HG02571 (cell line): ENCODE measurements around the gene MED13L.
"Not testable (repeated sequence)": the region's sequence is repeated elsewhere in the genome, so short reads cannot be mapped to it uniquely, and the experiment has no call there.

Experiments
- ATAC-seq: cut with Tn5 transposase; IDR thresholded peaks from one replicate; pipeline ENCODE4 v1.9.1; 2021; ENCODE audit warnings: mild to moderate bottlenecking, moderate library complexity; ENCODE audit not compliant: unreplicated experiment

MED13L gene

DNA sequence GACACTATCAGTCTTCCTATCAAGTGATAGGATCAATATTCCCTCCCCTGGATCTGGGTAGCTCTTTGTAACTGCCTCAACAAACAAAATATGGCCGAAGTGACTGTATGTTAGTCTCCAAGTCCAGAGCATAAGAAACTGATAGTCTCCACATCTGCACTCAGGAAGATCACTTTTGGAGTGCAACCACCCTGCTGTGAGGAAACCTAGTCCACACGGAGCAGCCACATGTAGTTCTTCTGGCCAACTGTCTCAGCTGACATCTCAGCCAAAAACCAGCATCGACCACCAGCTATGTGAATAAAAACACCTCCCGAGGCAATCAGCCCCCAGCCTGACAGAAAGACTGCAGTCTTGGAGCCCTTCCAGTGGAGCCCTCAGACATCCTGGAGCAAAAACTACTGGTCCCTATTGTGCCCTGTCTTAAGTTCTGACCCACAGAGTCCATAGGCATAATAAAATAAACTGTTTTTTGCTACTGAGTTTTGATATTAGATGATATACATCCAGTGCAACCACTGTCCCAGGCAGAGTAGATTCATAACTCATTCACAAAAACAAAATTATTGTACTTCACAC, 143.8 kb downstream of the MED13L start:
- ATAC-seq = no peak

DNA sequence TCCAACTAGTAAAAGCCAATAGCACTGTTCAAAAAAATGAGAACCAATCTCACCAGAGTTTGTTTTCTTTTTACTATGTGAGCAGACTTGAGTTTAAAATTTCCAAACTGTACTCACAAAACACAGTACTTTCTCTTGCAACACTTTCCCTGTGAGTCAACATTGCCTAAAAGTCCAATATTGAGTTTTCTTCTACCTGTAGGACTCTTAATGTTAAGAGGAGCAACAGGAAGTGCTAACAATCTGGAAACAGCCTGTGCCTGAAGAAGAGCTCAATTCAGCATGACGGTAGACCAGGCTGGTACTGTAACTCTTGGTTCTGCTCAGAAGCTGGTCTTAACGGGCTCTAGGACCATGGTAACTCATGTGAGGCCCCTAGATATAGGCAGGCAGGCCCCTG, 144.3 kb downstream of the MED13L start:
- ATAC-seq = no peak

DNA sequence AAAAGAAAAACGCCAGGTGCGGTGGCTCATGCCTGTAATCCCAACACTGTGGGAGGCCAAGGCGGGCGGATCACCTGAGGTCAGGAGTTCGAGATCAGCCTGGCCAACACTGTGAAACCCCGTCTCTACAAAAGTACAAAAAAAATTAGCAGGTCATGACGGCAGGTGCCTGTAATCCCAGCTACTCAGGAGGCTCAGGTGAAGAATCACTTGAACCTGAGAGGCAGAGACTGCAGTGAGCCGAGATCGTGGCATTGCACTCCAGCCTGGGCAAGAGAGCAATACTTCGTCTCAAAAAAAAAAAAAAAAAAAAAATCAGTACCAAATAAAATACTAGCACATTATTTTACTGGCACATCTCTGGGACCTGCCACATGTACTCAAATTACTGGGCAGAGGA, 145.5 kb downstream of the MED13L start:
- not testable (repeated sequence) for ATAC-seq

DNA sequence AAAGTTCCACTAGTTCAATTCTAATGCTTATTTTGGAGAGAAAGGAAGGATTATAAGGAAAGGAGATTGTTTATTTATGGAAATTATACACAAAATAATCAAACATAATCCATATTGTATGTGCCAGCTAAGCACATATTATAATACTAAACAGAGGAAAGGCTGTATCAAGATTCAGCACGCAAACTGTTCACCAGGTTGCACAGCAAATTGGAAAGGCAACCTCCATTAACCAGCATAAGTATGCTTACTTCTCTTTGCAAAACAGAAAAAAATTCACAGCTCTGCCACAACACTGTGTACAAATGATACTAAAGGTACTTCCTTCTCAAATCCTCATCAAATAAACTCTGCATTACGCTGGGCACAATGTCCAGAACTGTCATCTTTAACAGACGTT, 146.3 kb downstream of the MED13L start:
- no peak for ATAC-seq

GRCh38 chr12:116130431-116130830, 147.1 kb downstream of the MED13L start:
- no peak for ATAC-seq

- ATAC-seq = no peak
These were observed 148.7 kb downstream of the MED13L start for GRCh38 chr12:116128779-116129178.

DNA sequence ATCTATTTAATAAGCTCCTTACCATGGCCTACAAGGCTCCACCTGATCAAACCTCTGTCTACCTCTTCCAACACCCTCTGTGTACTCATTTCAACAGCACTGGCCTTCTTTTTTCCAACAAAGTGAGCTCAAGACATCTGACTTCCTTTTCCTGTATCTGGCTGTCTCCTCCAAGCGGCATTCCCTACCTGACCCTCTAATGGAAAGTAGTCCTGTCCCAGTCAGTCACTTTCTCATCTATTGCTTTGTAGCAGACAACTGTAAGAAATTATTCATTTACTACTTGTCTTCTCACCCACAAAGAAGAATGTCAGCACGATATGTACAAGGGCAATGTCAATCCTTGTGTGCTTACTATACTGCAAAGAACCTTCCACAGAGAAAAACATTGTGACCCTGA, 149.6 kb downstream of the MED13L start:
- ATAC-seq = no peak

DNA sequence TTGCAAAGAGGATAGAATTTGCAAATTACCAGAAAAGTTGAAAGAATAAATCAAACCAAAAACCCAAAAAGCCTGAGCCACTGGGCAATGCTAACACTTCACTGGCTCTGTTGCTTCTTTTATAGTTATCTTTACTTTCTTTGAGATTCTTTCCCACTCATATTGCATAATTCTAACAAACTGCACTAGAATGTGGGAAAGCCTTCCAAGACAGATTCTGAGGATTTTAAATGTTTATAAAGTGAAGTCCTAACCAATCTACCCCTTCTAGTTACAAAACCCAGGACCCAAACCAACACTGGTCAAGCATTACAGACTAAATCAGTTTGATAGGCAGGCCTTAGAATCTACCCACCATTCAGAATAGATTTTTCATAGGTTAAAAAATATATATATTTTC, 150.9 kb downstream of the MED13L start:
- ATAC-seq = no peak

GRCh38 chr12:116125956-116126566, 151.4 kb downstream of the MED13L start:
- no peak for ATAC-seq

DNA sequence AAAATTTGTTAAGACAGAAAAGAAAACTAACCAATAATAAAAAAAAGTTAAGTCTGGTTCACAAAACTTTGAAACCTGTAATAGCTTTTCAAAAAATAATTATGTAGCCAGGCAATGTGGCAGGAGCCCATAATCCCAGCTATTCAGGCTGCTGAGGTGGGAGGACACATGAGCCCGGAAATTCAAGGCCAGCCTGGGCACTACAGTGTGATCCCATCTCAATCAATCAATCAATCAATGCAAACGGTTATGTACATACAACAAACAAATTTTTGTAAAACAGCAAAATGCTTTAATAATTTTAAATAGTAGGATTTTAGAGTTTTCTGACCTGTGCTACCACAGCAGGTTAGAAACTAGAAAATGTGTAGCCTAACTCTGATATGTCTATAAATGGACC, 152.4 kb downstream of the MED13L start:
- ATAC-seq = no peak

GRCh38 chr12:116123451-116124258, 153.8 kb downstream of the MED13L start:
- peak; percentile 77 for ATAC-seq

GRCh38 chr12:116122628-116123027, 154.9 kb downstream of the MED13L start:
- ATAC-seq = no peak

GRCh38 chr12:116121453-116121871, 156.0 kb downstream of the MED13L start:
- ATAC-seq = no peak

DNA sequence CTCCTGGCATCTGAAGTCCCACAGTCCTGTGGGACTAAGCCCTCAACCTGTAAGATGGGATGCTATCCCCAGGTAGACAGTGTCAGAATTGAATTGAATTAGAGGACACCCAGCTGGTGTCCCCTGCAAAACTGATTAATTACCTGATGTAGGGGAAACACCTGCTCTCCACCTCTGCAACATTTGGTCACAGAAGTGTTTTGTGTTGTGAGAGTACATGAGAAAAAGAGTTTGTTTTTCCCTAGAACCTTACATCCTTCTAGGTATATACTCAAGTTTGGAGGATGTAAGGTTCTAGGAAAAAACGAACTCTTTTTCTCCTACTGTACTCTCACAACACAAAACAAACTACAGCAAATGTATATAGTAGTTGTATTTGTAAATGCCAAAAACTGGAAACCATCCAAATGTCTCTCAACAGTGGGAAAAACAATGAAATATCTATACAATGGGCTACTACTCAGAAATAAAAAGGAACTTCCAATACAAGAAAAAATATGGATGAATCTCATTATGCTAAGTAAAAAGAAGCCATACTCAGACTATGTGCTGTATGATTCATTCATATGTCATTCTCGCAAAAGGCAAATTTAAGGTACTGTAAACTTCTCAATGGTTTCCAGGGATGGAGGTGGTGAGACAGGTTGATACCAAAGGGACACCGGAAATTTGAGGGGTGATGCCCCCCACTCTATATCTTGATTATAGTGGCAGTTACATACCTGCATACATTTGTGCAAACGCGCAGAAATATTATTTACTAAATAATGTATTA, 160.7 kb downstream of the MED13L start:
- ATAC-seq = no peak

DNA sequence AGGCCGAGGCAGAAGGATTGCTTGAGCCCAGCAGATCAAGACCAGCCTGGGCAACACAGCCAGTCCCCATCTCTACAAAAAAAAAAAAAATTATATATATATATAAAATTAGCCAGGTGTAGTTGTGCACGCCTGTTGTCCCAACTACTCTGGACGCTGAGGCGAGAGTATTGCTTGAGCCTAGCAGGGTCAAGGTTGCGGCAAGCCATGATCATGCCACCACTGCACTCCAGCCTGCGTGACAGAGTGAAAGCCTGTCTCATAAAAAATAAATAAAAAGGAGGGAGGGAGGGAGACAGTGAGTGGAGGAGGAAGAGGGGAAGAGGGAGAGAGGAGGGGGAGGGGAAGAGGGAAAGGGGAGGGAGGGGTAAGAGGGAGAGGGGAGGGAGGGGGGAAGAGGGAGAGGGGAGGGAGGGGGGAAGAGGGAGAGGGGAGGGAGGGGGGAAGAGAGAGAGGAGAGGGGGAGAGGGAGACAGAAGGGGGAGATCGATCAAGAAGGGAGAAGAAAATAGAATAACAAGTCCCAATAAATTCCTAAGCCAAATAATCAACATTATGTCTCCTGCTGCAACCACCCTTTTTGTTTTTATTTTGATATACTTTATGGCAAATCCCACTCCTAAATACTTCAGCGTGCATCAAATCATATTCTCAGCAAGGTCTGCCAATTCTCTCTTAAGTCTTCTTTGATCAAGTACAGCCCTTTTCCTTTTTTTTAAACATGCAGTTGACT, 163.9 kb downstream of the MED13L start:
- no peak for ATAC-seq

GRCh38 chr12:116106870-116107269, 170.6 kb downstream of the MED13L start:
- ATAC-seq = no peak

- ATAC-seq = no peak
These were observed 173.2 kb downstream of the MED13L start for GRCh38 chr12:116104167-116104767.

GRCh38 chr12:116101991-116102390, 175.5 kb downstream of the MED13L start:
- no peak for ATAC-seq

DNA sequence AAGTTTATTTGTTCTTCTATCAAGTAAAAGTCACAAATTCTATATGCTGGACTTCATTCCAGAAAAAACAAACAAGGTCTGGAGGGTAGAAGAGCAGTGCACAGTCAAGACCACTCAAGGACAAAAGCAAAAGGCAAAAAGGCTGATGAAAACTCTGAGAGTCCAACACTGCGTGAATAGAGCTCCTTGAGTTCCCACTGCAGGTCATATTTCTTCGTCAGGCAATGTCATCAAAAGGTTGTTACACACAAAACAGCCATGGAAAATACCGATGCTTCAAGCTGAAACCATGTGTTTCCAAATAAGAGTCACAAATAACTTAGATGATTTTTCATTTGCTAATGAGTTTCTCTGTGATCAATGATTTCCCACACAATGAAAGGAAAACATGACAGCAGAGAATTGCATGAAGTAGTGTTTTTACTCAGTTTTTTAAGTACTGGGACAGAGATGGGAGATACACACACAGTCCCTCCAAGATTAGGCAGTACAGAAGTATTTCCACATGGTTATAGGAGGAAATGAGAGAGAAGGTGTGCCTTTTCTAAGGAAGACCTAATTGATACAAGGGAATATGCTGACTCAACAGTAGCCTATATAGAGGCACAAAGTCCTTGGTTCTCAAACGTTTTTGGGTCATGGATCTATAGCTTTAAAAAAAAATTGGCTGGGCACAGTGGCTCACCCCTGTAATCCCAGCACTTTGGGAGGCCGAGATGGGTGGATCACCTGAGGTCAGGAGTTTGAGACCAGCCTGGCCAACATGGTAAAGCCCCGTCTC, 177.7 kb downstream of the MED13L start:
- no peak for ATAC-seq

DNA sequence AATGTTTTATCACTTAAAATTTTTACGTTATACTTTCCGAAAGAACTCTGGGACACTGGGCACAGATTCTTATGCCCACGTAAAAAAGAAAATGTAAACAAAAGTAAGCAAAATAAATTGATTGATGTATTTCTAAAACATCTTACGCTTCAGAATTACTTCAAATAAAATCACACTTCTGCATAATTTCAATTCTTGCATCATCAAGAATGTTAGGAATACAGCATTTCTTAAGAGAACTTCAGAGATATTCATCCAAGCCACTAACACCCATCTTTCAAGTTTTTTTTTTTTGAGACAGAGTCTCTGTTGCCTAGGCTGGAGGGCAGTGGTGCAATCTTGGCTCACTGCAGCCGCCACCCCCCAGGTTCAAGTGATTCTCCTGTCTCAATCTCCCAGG, 180.6 kb downstream of the MED13L start:
- no peak for ATAC-seq
